ENCODE data around the gene ACSF3. TPM values are rescaled to one million over a fixed set of nuclear protein-coding genes. Genes with fewer than 3 reads are reported as not detected.
"Not testable (repeated sequence)": the region's sequence is repeated elsewhere in the genome, so short reads cannot be mapped to it uniquely, and the experiment has no call there.

ACSF3 gene
- total and polyA plus RNA-seq, 3 donors from 2014 or later = 30.3 to 70.1 (median 61.0) TPM

DNA sequence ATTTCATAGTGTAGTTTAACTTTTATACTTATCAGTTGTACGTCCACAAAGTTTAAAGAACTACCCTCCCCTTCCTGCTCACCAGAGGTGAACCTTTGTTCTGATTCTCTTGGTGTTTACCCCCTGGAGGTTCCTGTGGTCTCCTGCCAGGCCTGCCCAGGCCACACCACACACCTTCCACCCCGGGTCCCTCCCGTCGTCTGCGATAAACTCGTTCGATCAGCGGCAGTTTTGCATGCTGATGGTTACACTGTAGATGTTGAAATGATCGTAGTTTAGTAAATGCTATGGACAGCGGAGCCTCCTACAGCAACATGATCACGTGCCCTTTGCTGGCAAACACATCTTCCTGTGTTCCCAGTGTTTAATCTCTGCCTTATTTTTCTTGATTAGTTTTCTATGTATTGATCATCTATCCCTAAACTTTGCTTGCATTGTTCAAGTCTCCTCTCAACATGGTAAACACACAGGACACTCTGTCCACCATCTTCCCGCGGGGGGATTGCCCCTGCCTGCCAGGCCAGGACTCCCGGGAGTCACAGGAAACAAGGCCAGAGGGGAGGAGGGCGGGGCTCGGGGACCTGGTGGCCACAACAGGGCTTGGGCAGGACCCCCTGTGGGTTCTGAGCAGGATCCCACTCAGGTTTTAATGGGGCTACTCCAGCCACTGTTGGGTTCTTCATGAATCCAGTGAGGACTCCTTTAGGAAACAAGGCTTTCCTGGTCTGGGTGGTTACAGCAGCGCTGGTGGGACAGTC lies 2.8 kb upstream of the ACSF3 start:
- intact Hi-C loops (cut with DNase I; ENCODE audit: low total_unique reads) = no loop called here
- Histone ChIP-seq H3K4me3 (no peak overlapping the region), H3K36me3 (ENCODE audit: low read depth, missing control alignments) (no peaks in the 10 kb centered on the region), H3K9me3 (no peaks in the 10 kb centered on the region), H3K27ac (no peak overlapping the region), H3K27me3 (no peaks in the 10 kb centered on the region), H3K4me1 (peaks cover 11% of the 10 kb centered on the region)
- no peak for DNase-seq
- WGBS, 2 donors = 76 to 77% methylated on average over 17 of the region's 17 CpGs
- no peak for TF ChIP-seq POLR2A (IDR thresholded peaks at IDR 0.05)
- TF ChIP-seq, protein P1, sequence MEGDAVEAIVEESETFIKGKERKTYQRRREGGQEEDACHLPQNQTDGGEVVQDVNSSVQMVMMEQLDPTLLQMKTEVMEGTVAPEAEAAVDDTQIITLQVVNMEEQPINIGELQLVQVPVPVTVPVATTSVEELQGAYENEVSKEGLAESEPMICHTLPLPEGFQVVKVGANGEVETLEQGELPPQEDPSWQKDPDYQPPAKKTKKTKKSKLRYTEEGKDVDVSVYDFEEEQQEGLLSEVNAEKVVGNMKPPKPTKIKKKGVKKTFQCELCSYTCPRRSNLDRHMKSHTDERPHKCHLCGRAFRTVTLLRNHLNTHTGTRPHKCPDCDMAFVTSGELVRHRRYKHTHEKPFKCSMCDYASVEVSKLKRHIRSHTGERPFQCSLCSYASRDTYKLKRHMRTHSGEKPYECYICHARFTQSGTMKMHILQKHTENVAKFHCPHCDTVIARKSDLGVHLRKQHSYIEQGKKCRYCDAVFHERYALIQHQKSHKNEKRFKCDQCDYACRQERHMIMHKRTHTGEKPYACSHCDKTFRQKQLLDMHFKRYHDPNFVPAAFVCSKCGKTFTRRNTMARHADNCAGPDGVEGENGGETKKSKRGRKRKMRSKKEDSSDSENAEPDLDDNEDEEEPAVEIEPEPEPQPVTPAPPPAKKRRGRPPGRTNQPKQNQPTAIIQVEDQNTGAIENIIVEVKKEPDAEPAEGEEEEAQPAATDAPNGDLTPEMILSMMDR (IDR thresholded peaks at IDR 0.05) = no peak

DNA sequence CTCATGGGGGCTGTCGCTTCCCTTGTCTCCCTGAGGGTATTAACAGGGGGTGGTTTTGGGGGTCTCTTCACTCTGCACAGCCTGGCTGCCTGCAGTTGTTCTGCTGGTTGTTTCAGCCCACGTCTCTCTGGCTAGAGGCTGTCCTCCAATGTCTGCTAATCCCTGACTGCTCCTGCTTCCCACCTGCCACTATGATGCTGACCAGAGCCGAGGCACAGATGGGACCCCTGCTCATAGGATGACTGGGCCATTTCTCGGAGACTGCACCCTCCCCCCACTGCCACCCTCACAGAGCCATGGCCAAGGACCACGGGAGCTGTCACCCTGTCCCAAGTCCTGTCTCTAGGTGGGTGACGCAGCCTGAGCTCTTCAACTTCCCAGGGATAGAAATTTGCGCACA lies 1.6 kb upstream of the ACSF3 start:
- intact Hi-C loops (cut with DNase I; ENCODE audit: low total_unique reads) = no loop called here
- Histone ChIP-seq H3K4me1 (peaks cover 11% of the 10 kb centered on the region), H3K9me3 (no peaks in the 10 kb centered on the region), H3K36me3 (ENCODE audit: low read depth, missing control alignments) (no peaks in the 10 kb centered on the region), H3K4me3 (no peak overlapping the region), H3K27me3 (no peaks in the 10 kb centered on the region), H3K27ac (no peak overlapping the region)
- WGBS, 2 donors = 76 to 80% methylated on average over 7 of the region's 7 CpGs
- no peak for DNase-seq
- TF ChIP-seq, protein P1 (IDR thresholded peaks at IDR 0.05) = no peak
- no peak for TF ChIP-seq POLR2A (IDR thresholded peaks at IDR 0.05)

DNA sequence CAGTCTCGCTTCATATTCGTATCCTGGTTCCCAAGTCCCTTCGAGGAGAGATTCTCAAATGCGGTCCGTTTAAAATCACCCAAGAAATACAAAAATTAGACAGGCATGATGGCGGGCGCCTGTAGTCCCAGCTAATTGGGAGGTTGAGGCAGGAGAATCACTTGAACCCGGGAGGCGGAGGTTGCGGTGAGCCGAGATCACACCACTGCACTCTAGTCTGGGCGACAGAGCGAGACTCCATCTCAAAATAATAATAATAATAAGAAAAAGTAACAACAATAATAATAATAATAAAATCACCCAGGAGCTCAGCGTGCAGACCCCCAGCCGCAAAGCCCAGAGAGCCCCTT lies 425 bp upstream of the ACSF3 start:
- intact Hi-C loops (cut with DNase I; ENCODE audit: low total_unique reads); DNase-seq; H3K36me3 ChIP-seq (ENCODE audit: low read depth, missing control alignments); H3K27me3 ChIP-seq; H3K9me3 ChIP-seq: not testable (repeated sequence)
- Histone ChIP-seq H3K4me1 (peaks cover 17% of the 10 kb centered on the region), H3K27ac (peak overlapping the region; percentile 33 to 77), H3K4me3 (peak overlapping the region; percentile 73 to 96)
- 37 to 49% methylated on average over 15 of the region's 15 CpGs for WGBS, 2 donors

DNA sequence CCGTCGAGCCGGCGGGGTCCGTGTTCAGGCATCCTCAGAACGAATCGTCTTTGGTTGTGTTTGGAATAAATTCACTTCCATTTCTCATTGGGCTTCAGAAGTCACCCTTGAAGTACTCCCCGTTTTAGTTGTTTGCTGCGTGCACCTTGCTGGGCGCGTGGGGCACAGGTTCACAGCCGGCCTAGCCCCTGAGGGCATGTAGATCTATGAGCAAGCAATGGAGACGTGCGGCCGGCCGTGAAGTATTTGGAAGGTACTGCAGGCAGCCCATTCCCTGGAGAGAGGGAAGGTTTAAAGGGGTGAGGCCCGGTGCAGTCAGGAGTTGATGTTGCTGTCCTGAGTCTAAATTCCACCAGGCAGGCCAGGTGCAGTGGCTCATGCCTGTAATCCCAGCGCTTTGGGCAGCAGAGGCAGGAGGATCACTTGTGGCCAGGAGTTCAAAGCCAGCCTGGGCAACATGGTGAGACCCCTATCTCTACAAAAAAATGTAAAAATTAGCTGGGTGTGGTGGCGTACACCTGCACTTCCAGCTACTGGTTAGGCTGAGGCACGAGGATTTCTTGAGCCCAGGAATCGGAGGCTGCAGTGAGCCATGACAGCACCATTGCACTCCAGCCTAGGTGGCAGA lies 714 bp downstream of the ACSF3 start:
- Histone ChIP-seq H3K36me3 (ENCODE audit: low read depth, missing control alignments) (no peaks in the 10 kb centered on the region), H3K4me1 (peaks cover 20% of the 10 kb centered on the region), H3K27me3 (no peaks in the 10 kb centered on the region), H3K27ac (peak overlapping the region in 1 of 2 donors; percentile 77), H3K9me3 (no peaks in the 10 kb centered on the region), H3K4me3 (peak overlapping the region; percentile 73 to 96)
- WGBS, 2 donors = 13 to 30% methylated on average over 5 to 21 of the region's 21 CpGs
- DNase-seq = peak; percentile 44
- intact Hi-C loops (cut with DNase I; ENCODE audit: low total_unique reads) = no loop called here
- TF ChIP-seq POLR2A (IDR thresholded peaks at IDR 0.05) = no peak
- TF ChIP-seq, protein P1 (IDR thresholded peaks at IDR 0.05) = no peak

DNA sequence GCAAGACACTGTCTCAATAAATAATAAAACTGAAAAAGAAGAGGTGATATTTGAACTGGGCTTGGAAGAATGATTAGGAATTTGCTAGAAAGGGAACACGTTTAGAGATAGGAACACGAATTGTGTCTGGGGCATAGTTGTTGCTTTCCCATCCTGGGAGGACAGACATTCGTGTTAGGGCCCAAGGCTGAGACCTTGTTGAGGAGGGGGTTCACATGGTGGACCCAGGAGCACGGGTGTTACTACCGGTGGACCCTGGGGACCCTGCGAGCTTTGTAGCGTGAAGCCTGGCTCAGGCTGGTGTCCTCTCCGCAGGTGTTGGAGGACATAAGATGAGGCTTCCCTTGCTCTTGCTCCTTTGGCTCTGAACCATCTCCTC lies 1.2 kb downstream of the ACSF3 start:
- no peak for TF ChIP-seq POLR2A (IDR thresholded peaks at IDR 0.05)
- TF ChIP-seq, protein P1 (IDR thresholded peaks at IDR 0.05) = no peak
- 65 to 80% methylated on average over 8 of the region's 8 CpGs for WGBS, 2 donors
- Histone ChIP-seq H3K27ac (no peak overlapping the region), H3K27me3 (no peaks in the 10 kb centered on the region), H3K4me1 (peaks cover 20% of the 10 kb centered on the region), H3K36me3 (ENCODE audit: low read depth, missing control alignments) (no peaks in the 10 kb centered on the region), H3K4me3 (peak overlapping the region in 1 of 2 donors; percentile 73), H3K9me3 (no peaks in the 10 kb centered on the region)
- intact Hi-C loops (cut with DNase I; ENCODE audit: low total_unique reads) = no loop called here
- DNase-seq = no peak

Data from testis (tissue), 3 donors.